Body of pancreas (tissue), 4 donors: Measurements from ENCODE around the gene FHOD1. TPM values are rescaled to one million over a fixed set of nuclear protein-coding genes. Genes with fewer than 3 reads are reported as not detected.

Experiments used
- ATAC-seq: fragments of 150-250 bp; one replicate; pipeline ENCODE4 v1.9.1; 2016
- DNase-seq, 4 donors: peaks; one replicate each; pipeline ENCODE4 v3.0.0-alpha.2; 2019
- H3K27ac ChIP-seq, 4 donors: fragments of 200-600 bp; sonication (generic); 1 replicate in 3 of 4; 2 replicates in 1 of 4; pipeline versions ENCODE4 v1.5.1 to v1.6.1; 2016 to 2019; ENCODE audit warnings: mild to moderate bottlenecking in 1 of 4, mixed read lengths in 1 of 4, moderate library complexity in 1 of 4
- H3K27me3 ChIP-seq, 2 donors: fragments of 200-600 bp; sonication (generic); one replicate each; pipeline ENCODE4 v1.6.0; 2016; ENCODE audit warnings: mild to moderate bottlenecking in 1 of 2
- H3K36me3 ChIP-seq, 2 donors: fragments of 200-600 bp; sonication (generic); replicated peaks in 1 of 2; 2 replicates each; pipeline ENCODE4 v1.5.1; 2016; ENCODE audit warnings: low read depth in 2 of 2; ENCODE audit not compliant: insufficient read depth in 1 of 2
- H3K4me1 ChIP-seq: fragments of 200-600 bp; sonication (generic); one replicate; pipeline ENCODE4 v1.6.0; 2016
- H3K4me3 ChIP-seq, 2 donors: fragments of 200-600 bp; sonication (generic); 1 replicate in 1 of 2; 2 replicates in 1 of 2; pipeline ENCODE4 v1.5.1; 2016 to 2019
- H3K9me3 ChIP-seq, 3 donors: fragments of 200-600 bp; sonication (generic); 1 replicate in 2 of 3; 2 replicates in 1 of 3; pipeline ENCODE4 v1.5.1; 2016
- POLR2A ChIP-seq, 3 donors: fragments of 450-650 bp; IDR thresholded peaks; one replicate each; pipeline ENCODE4 v1.6.1; 2016; ENCODE audit warnings: antibody characterized with exemption in 3 of 3, mild to moderate bottlenecking in 2 of 3
- WGBS, 2 donors: methylation state at CpG; one replicate each; pipeline ENCODE4 v1.1.5; 2017; 5-methylcytosine and 5-hydroxymethylcytosine counted together
- intact Hi-C: fragments of 100-400 bp; cut with DNase I; formaldehyde crosslinking; loops from one replicate; pipeline ENCODE4 v1.15.1; 2023
- microRNA counts, 2 donors: library from miRNA; unstranded; fragments of <30 nt; microRNA quantifications; one replicate each; lab custom pipeline; 2017
- microRNA-seq, 2 donors: library from miRNA; unstranded; fragments of <30 nt; microRNA quantifications; one replicate each; pipeline ENCODE4, GENCODE V29; 2016; ENCODE audit warnings: borderline number of aligned reads in 2 of 2, borderline replicate concordance in 2 of 2
- small RNA-seq: library from RNA; depleted of rRNA; stranded (forward); fragments of <200 nt; gene quantifications from one replicate; pipeline ENCODE3, GENCODE V24; 2016
- total RNA-seq, 2 donors: library from RNA; depleted of rRNA; stranded (reverse); fragments of >200 nt; gene quantifications; one replicate each; pipeline ENCODE4 v1.1.0, GENCODE V29; 2016
- TF ChIP-seq, protein P1 (sequence below), 7 experiments: fragments of 450-650 bp in 4 of 7; fragments of 200-600 bp in 3 of 7; sonication (generic) in 3 of 7; IDR thresholded peaks; one replicate each; pipeline ENCODE4 v1.5.1; 2016 to 2019; ENCODE audit warnings: antibody characterized with exemption in 7 of 7

Gene FHOD1
- total RNA-seq, 2 donors from 2014 or later = 12.2 to 26.4 TPM

GRCh38 chr16:67180166-67180565, 67.1 kb downstream of the FHOD1 start:
- 87% methylated on average over 16 of the region's 16 CpGs; no CpG with 5 or more reads in 1 of the 2 donors for WGBS, 2 donors
- intact Hi-C loops = loop anchor here (10.0 kb wide), 1 partner anchor 205 kb away; no protein-coding TSS in a partner anchor
- no peak for DNase-seq

DNA sequence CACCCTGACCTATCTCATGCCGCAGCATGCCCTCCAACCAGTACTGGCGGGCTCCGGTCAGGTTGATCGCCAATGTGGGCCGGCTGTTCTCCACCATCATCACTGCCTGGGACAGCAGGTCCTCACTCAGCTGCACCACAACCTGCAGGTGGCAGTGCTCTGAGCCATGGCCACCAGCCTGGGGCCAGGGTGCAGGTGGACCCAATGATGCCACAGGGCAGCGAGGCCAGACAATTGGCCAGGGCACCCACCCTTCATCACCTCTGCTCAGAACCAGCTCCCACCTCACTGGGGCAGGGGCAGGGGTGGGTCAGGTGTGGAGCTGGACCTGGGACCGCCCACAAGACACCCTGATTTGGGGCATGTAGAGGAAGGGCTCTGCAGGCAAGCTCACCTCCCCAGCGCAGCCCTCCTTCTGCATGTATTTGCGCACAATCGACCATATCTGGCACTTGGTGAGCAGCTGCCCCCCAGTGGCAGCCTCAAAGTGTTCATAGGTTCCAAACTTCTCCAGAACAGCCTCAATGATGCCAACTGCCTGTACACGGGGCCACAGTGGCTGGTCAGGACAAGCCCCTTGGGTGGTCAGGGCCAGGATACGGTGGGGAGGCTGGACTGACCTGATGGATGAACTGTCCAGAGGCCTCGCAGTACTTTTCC, 67.7 kb downstream of the FHOD1 start:
- DNase-seq = no peak
- TF ChIP-seq, protein P1, sequence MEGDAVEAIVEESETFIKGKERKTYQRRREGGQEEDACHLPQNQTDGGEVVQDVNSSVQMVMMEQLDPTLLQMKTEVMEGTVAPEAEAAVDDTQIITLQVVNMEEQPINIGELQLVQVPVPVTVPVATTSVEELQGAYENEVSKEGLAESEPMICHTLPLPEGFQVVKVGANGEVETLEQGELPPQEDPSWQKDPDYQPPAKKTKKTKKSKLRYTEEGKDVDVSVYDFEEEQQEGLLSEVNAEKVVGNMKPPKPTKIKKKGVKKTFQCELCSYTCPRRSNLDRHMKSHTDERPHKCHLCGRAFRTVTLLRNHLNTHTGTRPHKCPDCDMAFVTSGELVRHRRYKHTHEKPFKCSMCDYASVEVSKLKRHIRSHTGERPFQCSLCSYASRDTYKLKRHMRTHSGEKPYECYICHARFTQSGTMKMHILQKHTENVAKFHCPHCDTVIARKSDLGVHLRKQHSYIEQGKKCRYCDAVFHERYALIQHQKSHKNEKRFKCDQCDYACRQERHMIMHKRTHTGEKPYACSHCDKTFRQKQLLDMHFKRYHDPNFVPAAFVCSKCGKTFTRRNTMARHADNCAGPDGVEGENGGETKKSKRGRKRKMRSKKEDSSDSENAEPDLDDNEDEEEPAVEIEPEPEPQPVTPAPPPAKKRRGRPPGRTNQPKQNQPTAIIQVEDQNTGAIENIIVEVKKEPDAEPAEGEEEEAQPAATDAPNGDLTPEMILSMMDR (IDR thresholded peaks at IDR 0.05) = no peak
- TF ChIP-seq POLR2A (IDR thresholded peaks at IDR 0.05) = no peak
- intact Hi-C loops = loop anchor here (10.0 kb wide), 1 partner anchor 205 kb away; no protein-coding TSS in a partner anchor

More at GRCh38 chr16:67180166-67180565, 67.1 kb downstream of the FHOD1 start:
- Histone ChIP-seq H3K27ac (no peak overlapping the region), H3K4me1 (peaks cover 36% of the 10 kb centered on the region), H3K36me3 (no peaks in the 10 kb centered on the region), H3K27me3 (no peaks in the 10 kb centered on the region), H3K9me3 (no peaks in the 10 kb centered on the region), H3K4me3 (no peak overlapping the region)
- TF ChIP-seq, protein P1 (IDR thresholded peaks at IDR 0.05) = no peak
- no peak for TF ChIP-seq POLR2A (IDR thresholded peaks at IDR 0.05)
- ATAC-seq = no peak

More for the DNA sequence above, 67.7 kb downstream of the FHOD1 start:
- no peaks in the 10 kb centered on the region for H3K36me3 ChIP-seq
- 92 to 100% methylated on average over 1 to 12 of the region's 13 CpGs for WGBS, 2 donors
- H3K27ac ChIP-seq = no peak overlapping the region
- H3K4me1 ChIP-seq = peaks cover 34% of the 10 kb centered on the region
- no peak for ATAC-seq
- no peaks in the 10 kb centered on the region for H3K9me3 ChIP-seq
- no peak overlapping the region for H3K4me3 ChIP-seq
- no peaks in the 10 kb centered on the region for H3K27me3 ChIP-seq

MicroRNAs within 50 kb of the gene (microRNA counts, 767-probe panel; counts per million panel counts)
- 0 to 736 counts per million in 2 donors for microRNA hsa-miR-328 (lab: Ali Mortazavi, UCI)

Small RNA genes lying within 50 kb of the gene (microRNA-seq; reads per million reads assigned to microRNA genes)
- gene MIR328 = 135 to 201 reads per million in 2 donors

Small RNA genes lying within 50 kb of the gene (small RNA-seq; reads per million reads assigned to genes)
- gene MIR328 = 9.3 reads per million, percentile 91 among the genes with 10 or more reads in this experiment

Other genes with a start within 250 kb of the FHOD1 start
- gene CBFB, start 218.3 kb downstream of the FHOD1 start, total RNA-seq = 10 to 100 TPM; 28.0 to 41.9 TPM
- gene PHAF1, start 137.5 kb downstream of the FHOD1 start, total RNA-seq = 10 to 100 TPM in 1 of 2 donors, 1 to 10 TPM in 1; 7.8 to 18.5 TPM
- 1 to 10 TPM; 8.3 to 9.9 TPM for gene B3GNT9, start 96.5 kb downstream of the FHOD1 start, total RNA-seq
- gene TRADD, start 87.6 kb downstream of the FHOD1 start, total RNA-seq = 10 to 100 TPM; 25.7 to 25.9 TPM
- gene FBXL8, start 87.5 kb downstream of the FHOD1 start, total RNA-seq = 100 to 1,000 TPM in 1 of 2 donors, 10 to 100 TPM in 1; 73.9 to 104 TPM
- 100 to 1,000 TPM in 1 of 2 donors, 10 to 100 TPM in 1; 76.8 to 352 TPM for gene HSF4, start 82.7 kb downstream of the FHOD1 start, total RNA-seq
- 10 to 100 TPM; 51.1 to 78.8 TPM for gene NOL3, start 76.9 kb downstream of the FHOD1 start, total RNA-seq
- gene MATCAP1, start 63.5 kb downstream of the FHOD1 start, total RNA-seq = 10 to 100 TPM; 11.9 to 31.6 TPM
- gene EXOC3L1, start 57.3 kb downstream of the FHOD1 start, total RNA-seq = 1 to 10 TPM; 1.8 to 2.0 TPM
- 10 to 100 TPM; 51.9 to 88.7 TPM for gene E2F4, start 55.3 kb downstream of the FHOD1 start, total RNA-seq
- gene ELMO3, start 48.4 kb downstream of the FHOD1 start, total RNA-seq = 10 to 100 TPM; 24.1 to 40.5 TPM
- 10 to 100 TPM; 35.8 to 48.1 TPM for gene TMEM208, start 20.4 kb downstream of the FHOD1 start, total RNA-seq
- gene SLC9A5, start 1.5 kb upstream of the FHOD1 start, total RNA-seq = under 1 TPM; 0.26 to 0.33 TPM
- gene PLEKHG4, start 32.1 kb upstream of the FHOD1 start, total RNA-seq = 10 to 100 TPM; 21.8 to 29.6 TPM
- under 1 TPM in 1 of 2 donors, not detected in 1; under 0.01 TPM for gene KCTD19, start 79.3 kb upstream of the FHOD1 start, total RNA-seq
- gene LRRC36, start 79.3 kb upstream of the FHOD1 start, total RNA-seq = 1 to 10 TPM; 1.6 to 7.0 TPM
- gene TPPP3, start 146.0 kb upstream of the FHOD1 start, total RNA-seq = 10 to 100 TPM; 11.2 to 30.0 TPM
- gene ZDHHC1, start 169.0 kb upstream of the FHOD1 start, total RNA-seq = 10 to 100 TPM; 13.0 to 57.0 TPM
- gene HSD11B2, start 183.6 kb upstream of the FHOD1 start, total RNA-seq = 10 to 100 TPM in 1 of 2 donors, 1 to 10 TPM in 1; 5.4 to 13.8 TPM
- gene ATP6V0D1, start 233.7 kb upstream of the FHOD1 start, total RNA-seq = 100 to 1,000 TPM in 1 of 2 donors, 10 to 100 TPM in 1; 53.7 to 102 TPM
- gene AGRP, start 236.1 kb upstream of the FHOD1 start, total RNA-seq = not detected